ENCODE results near the gene SLC24A3. TPM values are rescaled to one million over a fixed set of nuclear protein-coding genes. Genes with fewer than 3 reads are reported as not detected.

The SLC24A3 gene
- total RNA-seq, 1 donor from 2014 or later = 0.79 TPM

DNA sequence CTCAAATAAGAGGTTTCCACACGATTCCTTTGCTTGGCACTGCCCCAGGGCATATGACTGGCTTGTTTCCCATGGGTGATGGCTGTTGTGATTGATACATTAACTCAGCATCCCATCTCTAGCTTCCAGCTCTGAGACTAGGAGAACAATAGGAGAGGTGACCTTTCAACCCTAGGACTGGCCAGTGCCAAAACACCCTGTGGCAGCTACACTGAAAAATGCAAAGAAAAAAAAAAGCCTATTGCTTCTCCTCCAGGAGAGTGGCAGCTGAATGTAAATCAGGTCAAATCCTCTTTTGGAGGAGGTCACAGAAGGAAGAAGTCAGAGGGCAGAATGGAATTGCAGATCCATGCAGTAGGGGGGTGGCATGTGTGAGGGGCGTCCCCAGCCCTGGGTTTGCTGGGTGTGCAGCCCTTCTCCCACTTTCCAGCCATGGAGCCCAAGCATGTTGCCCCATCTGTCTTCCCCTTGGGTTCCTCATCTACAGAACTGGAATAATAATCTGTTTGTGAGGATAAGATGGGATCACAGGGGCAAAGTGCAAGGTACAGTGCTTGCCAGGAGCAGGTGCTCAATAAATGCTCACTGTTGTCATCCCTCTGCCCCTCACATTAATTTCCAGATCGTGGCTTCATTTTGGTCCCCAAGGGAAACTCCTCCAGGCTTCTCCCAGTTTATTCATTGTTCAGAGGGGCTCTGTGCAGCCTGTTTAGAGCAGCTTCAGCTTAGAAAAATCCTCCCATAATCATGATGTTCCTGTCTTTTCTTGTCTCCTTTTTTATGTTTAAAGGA, 300.6 kb downstream of the SLC24A3 start:
- no peak overlapping the region for H3K27ac ChIP-seq (ENCODE audit: low read depth, low read length)
- H3K4me3 ChIP-seq (ENCODE audit: insufficient read depth, low read depth, low read length) = no peak overlapping the region
- no peak overlapping the region for H3K9ac ChIP-seq (ENCODE audit: low read length)
- H3K79me2 ChIP-seq (ENCODE audit: insufficient read depth, low read length) = no peaks in the 10 kb centered on the region
- no peak overlapping the region for H3K4me3 Mint-ChIP-seq (ENCODE audit: unreplicated experiment)
- H3K27me3 ChIP-seq (ENCODE audit: insufficient read depth, low read length) = no peaks in the 10 kb centered on the region
- no peaks in the 10 kb centered on the region for H3K9me3 Mint-ChIP-seq (ENCODE audit: unreplicated experiment)
- FAIRE-seq = no peak
- no peaks in the 10 kb centered on the region for H4K20me1 ChIP-seq (ENCODE audit: insufficient read depth, low read length)
- no peak overlapping the region for H2AFZ ChIP-seq (ENCODE audit: low read depth, low read length)
- no peaks in the 10 kb centered on the region for H3K4me1 ChIP-seq (ENCODE audit: insufficient read depth, low read length)
- peaks cover 5% of the 10 kb centered on the region for H3K9me3 ChIP-seq (ENCODE audit: insufficient read depth, low read depth, low read length)
- H3K4me2 ChIP-seq (ENCODE audit: low read length) = no peak overlapping the region
- peaks cover 32% of the 10 kb centered on the region for H3K27me3 Mint-ChIP-seq (ENCODE audit: low read depth, unreplicated experiment)
- H3K36me3 Mint-ChIP-seq (ENCODE audit: low read depth, unreplicated experiment) = no peaks in the 10 kb centered on the region
- H3K4me1 Mint-ChIP-seq (ENCODE audit: low read depth, unreplicated experiment) = no peaks in the 10 kb centered on the region
- TF ChIP-seq EZH2 (IDR thresholded peaks at IDR 0.05; ENCODE audit: insufficient read depth, low read length) (no peak), CTCF (IDR thresholded peaks at IDR 0.05; ENCODE audit: insufficient read depth, low read depth, low read length) (no peak)
- no peak overlapping the region for H3K27ac Mint-ChIP-seq (ENCODE audit: unreplicated experiment)
- no peaks in the 10 kb centered on the region for H3K36me3 ChIP-seq (ENCODE audit: insufficient read depth, low read length)
- DNase-seq (ENCODE audit: low read depth) = no peak

DNA sequence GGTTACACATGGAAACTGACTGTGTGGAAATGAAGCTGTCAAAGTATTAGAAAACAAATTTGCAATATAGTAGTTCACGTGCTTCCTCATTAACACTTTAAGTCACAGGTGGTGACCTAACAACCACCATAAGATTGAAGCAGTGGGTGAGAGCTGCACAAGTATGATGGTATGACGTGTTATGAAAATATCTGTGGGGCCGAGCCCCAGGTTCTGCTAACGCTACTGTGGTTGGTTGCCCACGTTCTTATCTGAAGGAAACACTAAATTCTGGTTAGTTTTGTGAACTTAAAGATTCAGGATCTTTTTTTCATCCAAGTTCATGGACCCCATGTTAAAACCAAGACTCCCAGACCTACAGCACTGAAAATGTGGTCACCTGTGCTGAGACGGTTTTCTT, 302.6 kb downstream of the SLC24A3 start:
- no peak for DNase-seq (ENCODE audit: low read depth)
- H3K4me3 Mint-ChIP-seq (ENCODE audit: unreplicated experiment) = no peak overlapping the region
- no peaks in the 10 kb centered on the region for H3K4me1 Mint-ChIP-seq (ENCODE audit: low read depth, unreplicated experiment)
- H3K27ac Mint-ChIP-seq (ENCODE audit: unreplicated experiment) = no peak overlapping the region
- Histone ChIP-seq H2AFZ (ENCODE audit: low read depth, low read length) (no peak overlapping the region), H3K4me2 (ENCODE audit: low read length) (no peak overlapping the region), H4K20me1 (ENCODE audit: insufficient read depth, low read length) (no peaks in the 10 kb centered on the region), H3K27me3 (ENCODE audit: insufficient read depth, low read length) (no peaks in the 10 kb centered on the region), H3K4me3 (ENCODE audit: insufficient read depth, low read depth, low read length) (no peak overlapping the region), H3K4me1 (ENCODE audit: insufficient read depth, low read length) (no peaks in the 10 kb centered on the region), H3K27ac (ENCODE audit: low read depth, low read length) (no peak overlapping the region), H3K79me2 (ENCODE audit: insufficient read depth, low read length) (no peaks in the 10 kb centered on the region), H3K9me3 (ENCODE audit: insufficient read depth, low read depth, low read length) (peaks cover 5% of the 10 kb centered on the region), H3K36me3 (ENCODE audit: insufficient read depth, low read length) (no peaks in the 10 kb centered on the region), H3K9ac (ENCODE audit: low read length) (no peak overlapping the region)
- no peak for FAIRE-seq
- no peaks in the 10 kb centered on the region for H3K36me3 Mint-ChIP-seq (ENCODE audit: low read depth, unreplicated experiment)
- H3K27me3 Mint-ChIP-seq (ENCODE audit: low read depth, unreplicated experiment) = peaks cover 39% of the 10 kb centered on the region
- H3K9me3 Mint-ChIP-seq (ENCODE audit: unreplicated experiment) = no peaks in the 10 kb centered on the region
- TF ChIP-seq CTCF (IDR thresholded peaks at IDR 0.05; ENCODE audit: insufficient read depth, low read depth, low read length) = no peak
- TF ChIP-seq EZH2 (IDR thresholded peaks at IDR 0.05; ENCODE audit: insufficient read depth, low read length) = no peak

DNA sequence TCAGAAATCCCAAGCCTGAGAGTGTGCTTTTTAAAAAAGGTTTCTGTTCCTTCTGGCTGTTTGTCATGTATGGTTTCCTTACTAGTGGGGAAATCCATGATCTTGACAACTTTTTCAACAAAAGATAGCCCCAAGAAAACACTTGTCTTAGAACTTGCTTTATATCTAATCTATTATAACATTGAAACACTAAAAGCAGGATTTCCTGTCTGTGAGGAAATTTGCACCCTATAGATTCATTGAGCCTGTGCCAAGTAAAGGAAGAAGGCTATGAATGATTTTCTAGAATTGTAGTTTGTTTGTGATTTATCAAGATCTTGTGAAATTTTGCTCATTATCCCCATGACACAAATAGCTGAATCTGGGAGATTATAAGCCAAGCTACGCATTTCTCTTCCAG, 307.0 kb downstream of the SLC24A3 start:
- peaks cover 5% of the 10 kb centered on the region for H3K9me3 ChIP-seq (ENCODE audit: insufficient read depth, low read depth, low read length)
- no peaks in the 10 kb centered on the region for H3K4me1 ChIP-seq (ENCODE audit: insufficient read depth, low read length)
- H3K27ac Mint-ChIP-seq (ENCODE audit: unreplicated experiment) = no peak overlapping the region
- no peak overlapping the region for H2AFZ ChIP-seq (ENCODE audit: low read depth, low read length)
- no peaks in the 10 kb centered on the region for H3K27me3 ChIP-seq (ENCODE audit: insufficient read depth, low read length)
- no peak overlapping the region for H3K9ac ChIP-seq (ENCODE audit: low read length)
- H3K27me3 Mint-ChIP-seq (ENCODE audit: low read depth, unreplicated experiment) = peaks cover 31% of the 10 kb centered on the region
- DNase-seq (ENCODE audit: low read depth) (no peak), FAIRE-seq (no peak)
- no peaks in the 10 kb centered on the region for H3K79me2 ChIP-seq (ENCODE audit: insufficient read depth, low read length)
- no peak overlapping the region for H3K27ac ChIP-seq (ENCODE audit: low read depth, low read length)
- no peak for TF ChIP-seq EZH2 (IDR thresholded peaks at IDR 0.05; ENCODE audit: insufficient read depth, low read length)
- TF ChIP-seq CTCF (IDR thresholded peaks at IDR 0.05; ENCODE audit: insufficient read depth, low read depth, low read length) = no peak
- H3K9me3 Mint-ChIP-seq (ENCODE audit: unreplicated experiment) = no peaks in the 10 kb centered on the region
- no peak overlapping the region for H3K4me3 Mint-ChIP-seq (ENCODE audit: unreplicated experiment)
- no peak overlapping the region for H3K4me2 ChIP-seq (ENCODE audit: low read length)
- H3K36me3 ChIP-seq (ENCODE audit: insufficient read depth, low read length) = no peaks in the 10 kb centered on the region
- H3K36me3 Mint-ChIP-seq (ENCODE audit: low read depth, unreplicated experiment) = no peaks in the 10 kb centered on the region
- no peaks in the 10 kb centered on the region for H4K20me1 ChIP-seq (ENCODE audit: insufficient read depth, low read length)
- no peaks in the 10 kb centered on the region for H3K4me1 Mint-ChIP-seq (ENCODE audit: low read depth, unreplicated experiment)
- no peak overlapping the region for H3K4me3 ChIP-seq (ENCODE audit: insufficient read depth, low read depth, low read length)

All from astrocyte (in vitro differentiated cells and primary cell).